Tibial artery (tissue), 4 donors: ENCODE results near the gene ENOPH1.

ENCODE experiments used
- DNase-seq, 2 donors: peaks; one replicate each; pipeline ENCODE4 v3.0.0-alpha.2; 2019
- H3K27ac ChIP-seq, 2 donors: fragments of 200-600 bp; sonication (generic) in 1 of 2; 1 replicate in 1 of 2; 2 replicates in 1 of 2; pipeline ENCODE4 v1.5.1; 2018 to 2019; ENCODE audit warnings: mild to moderate bottlenecking in 1 of 2
- H3K27me3 ChIP-seq, 2 donors: fragments of 200-600 bp; sonication (generic) in 1 of 2; one replicate each; pipeline versions ENCODE4 v1.5.1 to v1.6.0; 2016 to 2019
- H3K36me3 ChIP-seq, 3 donors: fragments of 200-600 bp; sonication (generic) in 2 of 3; one replicate each; pipeline ENCODE4 v1.5.1; 2016 to 2019; ENCODE audit warnings: mild to moderate bottlenecking in 2 of 3
- H3K4me1 ChIP-seq, 4 donors: fragments of 200-600 bp; sonication (generic) in 2 of 4; 1 replicate in 3 of 4; 2 replicates in 1 of 4; pipeline ENCODE4 v1.5.1; 2016 to 2019
- H3K4me3 ChIP-seq, 2 donors: fragments of 200-600 bp; sonication (generic) in 1 of 2; 1 replicate in 1 of 2; 2 replicates in 1 of 2; pipeline ENCODE4 v1.5.1; 2018 to 2019; ENCODE audit warnings: mild to moderate bottlenecking in 2 of 2
- H3K9me3 ChIP-seq, 3 donors: fragments of 200-600 bp; sonication (generic) in 1 of 3; one replicate each; pipeline ENCODE4 v1.5.1; 2016 to 2019
- intact Hi-C: fragments of 100-400 bp; cut with DNase I; formaldehyde crosslinking; loops from one replicate; pipeline ENCODE4 v1.15.0; 2023; ENCODE audit warnings: low total_unique reads
- TF ChIP-seq, protein P1 (sequence below), 2 experiments: fragments of 200-600 bp in 1 of 2; fragments of 450-650 bp in 1 of 2; IDR thresholded peaks; one replicate each; pipeline ENCODE4 v1.5.1; 2017 to 2019; ENCODE audit warnings: antibody characterized with exemption in 2 of 2, mild to moderate bottlenecking in 1 of 2, moderate library complexity in 1 of 2

Gene ENOPH1

DNA sequence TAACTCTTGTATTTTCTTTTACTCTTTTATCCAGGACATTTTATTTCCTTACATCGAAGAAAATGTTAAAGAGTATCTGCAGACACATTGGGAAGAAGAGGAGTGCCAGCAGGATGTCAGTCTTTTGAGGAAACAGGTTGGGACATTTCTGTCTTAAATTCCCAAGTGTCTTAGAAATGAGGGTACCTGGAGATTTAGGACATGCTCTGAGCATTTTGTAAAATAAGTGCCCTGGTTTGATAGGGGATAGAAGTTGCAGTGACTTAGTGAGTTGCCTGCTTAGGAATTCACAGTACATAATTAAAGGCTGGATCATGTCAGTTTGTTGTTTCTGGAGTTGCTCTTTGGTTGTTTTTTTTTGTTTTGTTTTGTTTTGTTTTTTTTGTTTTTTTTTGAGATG, 17.5 kb downstream of the ENOPH1 start:
- no peak for DNase-seq
- intact Hi-C loops: no loop called here
- no peaks in the 10 kb centered on the region for H3K9me3 ChIP-seq
- no peaks in the 10 kb centered on the region for H3K4me1 ChIP-seq
- H3K4me3 ChIP-seq: no peak overlapping the region
- no peaks in the 10 kb centered on the region for H3K27me3 ChIP-seq
- H3K36me3 ChIP-seq: peaks cover 25 to 40% (median 31%) of the 10 kb centered on the region in 3 donors
- TF ChIP-seq, protein P1, sequence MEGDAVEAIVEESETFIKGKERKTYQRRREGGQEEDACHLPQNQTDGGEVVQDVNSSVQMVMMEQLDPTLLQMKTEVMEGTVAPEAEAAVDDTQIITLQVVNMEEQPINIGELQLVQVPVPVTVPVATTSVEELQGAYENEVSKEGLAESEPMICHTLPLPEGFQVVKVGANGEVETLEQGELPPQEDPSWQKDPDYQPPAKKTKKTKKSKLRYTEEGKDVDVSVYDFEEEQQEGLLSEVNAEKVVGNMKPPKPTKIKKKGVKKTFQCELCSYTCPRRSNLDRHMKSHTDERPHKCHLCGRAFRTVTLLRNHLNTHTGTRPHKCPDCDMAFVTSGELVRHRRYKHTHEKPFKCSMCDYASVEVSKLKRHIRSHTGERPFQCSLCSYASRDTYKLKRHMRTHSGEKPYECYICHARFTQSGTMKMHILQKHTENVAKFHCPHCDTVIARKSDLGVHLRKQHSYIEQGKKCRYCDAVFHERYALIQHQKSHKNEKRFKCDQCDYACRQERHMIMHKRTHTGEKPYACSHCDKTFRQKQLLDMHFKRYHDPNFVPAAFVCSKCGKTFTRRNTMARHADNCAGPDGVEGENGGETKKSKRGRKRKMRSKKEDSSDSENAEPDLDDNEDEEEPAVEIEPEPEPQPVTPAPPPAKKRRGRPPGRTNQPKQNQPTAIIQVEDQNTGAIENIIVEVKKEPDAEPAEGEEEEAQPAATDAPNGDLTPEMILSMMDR (IDR thresholded peaks at IDR 0.05): no peak
- no peak overlapping the region for H3K27ac ChIP-seq

DNA sequence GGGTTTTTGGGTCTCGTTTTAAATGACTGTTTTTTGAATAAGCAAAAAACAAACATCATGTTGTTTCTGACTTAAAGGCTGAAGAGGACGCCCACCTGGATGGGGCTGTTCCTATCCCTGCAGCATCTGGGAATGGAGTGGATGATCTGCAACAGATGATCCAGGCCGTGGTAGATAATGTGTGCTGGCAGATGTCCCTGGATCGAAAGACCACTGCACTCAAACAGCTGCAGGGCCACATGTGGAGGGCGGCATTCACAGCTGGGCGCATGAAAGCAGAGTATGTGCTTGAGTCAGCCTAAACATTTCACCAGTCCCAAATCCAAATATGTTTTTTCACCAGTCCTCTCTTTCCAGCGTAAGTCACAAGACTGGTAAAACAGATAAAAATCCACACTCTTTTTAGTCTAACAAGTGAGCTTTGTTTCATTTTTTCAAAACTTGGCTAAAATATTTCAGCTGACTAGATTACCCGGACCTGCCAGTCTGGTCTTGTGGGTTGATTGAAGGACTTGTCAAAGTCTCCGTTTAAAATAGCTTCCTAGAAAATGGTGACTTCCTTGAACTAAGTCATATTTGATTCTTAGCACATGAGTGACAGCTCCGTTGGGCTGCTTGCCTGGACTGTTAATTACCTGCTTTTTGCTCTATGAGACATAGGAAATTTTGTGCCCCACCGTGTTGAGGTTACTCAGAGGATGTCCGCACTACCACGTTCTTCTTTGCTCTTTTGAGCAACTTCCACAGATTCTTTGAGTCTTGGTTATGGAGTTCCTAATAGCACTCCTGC, 20.8 kb downstream of the ENOPH1 start:
- intact Hi-C loops: no loop called here
- Histone ChIP-seq H3K4me3 (no peak overlapping the region), H3K4me1 (no peaks in the 10 kb centered on the region), H3K36me3 (peaks cover 25 to 50% (median 35%) of the 10 kb centered on the region in 3 donors), H3K27ac (no peak overlapping the region), H3K9me3 (no peaks in the 10 kb centered on the region), H3K27me3 (no peaks in the 10 kb centered on the region)
- TF ChIP-seq, protein P1 (IDR thresholded peaks at IDR 0.05): no peak
- DNase-seq: no peak

DNA sequence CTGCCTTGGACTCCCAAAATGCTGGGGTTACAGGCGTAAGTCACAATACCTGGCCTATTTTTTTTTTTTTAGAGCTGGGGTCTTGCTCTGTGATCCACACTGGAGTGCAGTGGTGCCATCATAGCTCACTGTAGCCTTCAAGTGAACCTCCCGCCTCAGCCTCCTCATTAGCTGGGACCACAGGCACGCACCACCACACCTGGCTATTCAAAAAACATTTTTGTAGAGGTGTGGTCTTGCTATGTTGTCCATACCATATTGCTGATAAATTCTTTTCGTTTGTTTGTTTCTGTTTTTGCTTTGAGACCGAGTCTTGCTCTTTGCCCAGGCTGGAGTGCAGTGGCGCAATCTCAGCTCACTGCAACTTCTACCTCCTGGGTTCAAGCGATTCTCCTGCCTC, 21.6 kb downstream of the ENOPH1 start:
- no peaks in the 10 kb centered on the region for H3K4me1 ChIP-seq
- H3K4me3 ChIP-seq: no peak overlapping the region
- TF ChIP-seq, protein P1 (IDR thresholded peaks at IDR 0.05): no peak
- DNase-seq: no peak
- intact Hi-C loops: no loop called here
- no peaks in the 10 kb centered on the region for H3K9me3 ChIP-seq
- no peak overlapping the region for H3K27ac ChIP-seq
- no peaks in the 10 kb centered on the region for H3K27me3 ChIP-seq
- H3K36me3 ChIP-seq: peaks cover 27 to 57% (median 42%) of the 10 kb centered on the region in 3 donors

DNA sequence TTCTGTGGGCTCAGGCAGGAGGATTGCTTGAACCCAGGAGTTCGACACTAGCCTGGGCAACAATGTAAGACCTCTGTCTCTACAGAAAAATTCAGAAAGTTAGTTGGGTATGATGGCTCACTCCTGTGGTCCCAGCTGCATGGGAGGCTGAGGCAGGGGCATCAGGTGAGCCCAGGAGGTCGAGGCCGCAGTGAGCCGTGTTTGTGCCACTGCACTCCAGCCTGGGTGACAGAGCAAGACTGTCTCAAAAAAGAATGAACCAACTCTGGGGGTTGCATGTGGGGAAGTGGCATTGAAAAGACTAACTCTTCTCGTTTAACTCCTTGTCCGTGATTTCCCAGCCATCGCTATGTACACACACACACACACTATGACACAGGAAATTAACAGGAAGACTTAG, 26.9 kb downstream of the ENOPH1 start:
- no peak for DNase-seq
- TF ChIP-seq, protein P1 (IDR thresholded peaks at IDR 0.05): no peak
- Histone ChIP-seq H3K4me3 (no peak overlapping the region), H3K27me3 (no peaks in the 10 kb centered on the region), H3K27ac (no peak overlapping the region), H3K4me1 (peaks cover 0 to 3% (median 0%) of the 10 kb centered on the region in 4 donors), H3K9me3 (no peaks in the 10 kb centered on the region), H3K36me3 (peaks cover 7 to 55% (median 35%) of the 10 kb centered on the region in 3 donors)
- intact Hi-C loops: no loop called here

DNA sequence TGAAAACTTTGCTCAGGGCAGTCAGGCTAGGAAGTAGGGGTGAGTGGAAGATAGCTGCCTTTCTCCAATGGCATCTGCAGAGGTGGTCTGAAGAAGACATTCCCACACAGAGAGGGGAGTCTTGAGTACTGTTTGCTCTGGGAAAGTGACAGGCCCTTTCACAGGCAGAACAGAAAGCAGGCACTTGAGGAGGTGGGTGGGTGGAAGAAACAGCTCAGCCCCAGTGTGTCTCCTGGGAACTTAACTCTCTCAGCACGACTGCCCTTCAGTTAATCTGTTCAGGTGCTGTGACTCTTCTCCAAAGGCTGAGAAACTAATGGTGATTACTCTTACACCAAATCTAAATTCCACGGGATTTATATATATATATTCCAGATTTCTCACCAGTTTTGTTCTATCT, 28.3 kb downstream of the ENOPH1 start:
- Histone ChIP-seq H3K4me3 (no peak overlapping the region), H3K9me3 (no peaks in the 10 kb centered on the region), H3K27ac (no peak overlapping the region), H3K27me3 (no peaks in the 10 kb centered on the region), H3K36me3 (peaks cover 4 to 42% (median 24%) of the 10 kb centered on the region in 3 donors), H3K4me1 (peaks cover 0 to 12% (median 0%) of the 10 kb centered on the region in 4 donors)
- TF ChIP-seq, protein P1 (IDR thresholded peaks at IDR 0.05): no peak
- no peak for DNase-seq
- intact Hi-C loops: no loop called here
